Hematopoietic multipotent progenitor cell treated with erythropoietin and hydrocortisone succinate and interleukin-3 and kit ligand, for 8 days (in vitro differentiated cells): ENCODE results near the gene TMCO4.
"Not testable (repeated sequence)": the region's sequence is repeated elsewhere in the genome, so short reads cannot be mapped to it uniquely, and the experiment has no call there.

Source experiments
- DNase-seq: peaks from one replicate; pipeline ENCODE4 v3.0.0-alpha.2; 2015

Gene TMCO4

GRCh38 chr1:19812875-19813642 is 13.3 kb upstream of the TMCO4 start:
- no peak for DNase-seq

DNA sequence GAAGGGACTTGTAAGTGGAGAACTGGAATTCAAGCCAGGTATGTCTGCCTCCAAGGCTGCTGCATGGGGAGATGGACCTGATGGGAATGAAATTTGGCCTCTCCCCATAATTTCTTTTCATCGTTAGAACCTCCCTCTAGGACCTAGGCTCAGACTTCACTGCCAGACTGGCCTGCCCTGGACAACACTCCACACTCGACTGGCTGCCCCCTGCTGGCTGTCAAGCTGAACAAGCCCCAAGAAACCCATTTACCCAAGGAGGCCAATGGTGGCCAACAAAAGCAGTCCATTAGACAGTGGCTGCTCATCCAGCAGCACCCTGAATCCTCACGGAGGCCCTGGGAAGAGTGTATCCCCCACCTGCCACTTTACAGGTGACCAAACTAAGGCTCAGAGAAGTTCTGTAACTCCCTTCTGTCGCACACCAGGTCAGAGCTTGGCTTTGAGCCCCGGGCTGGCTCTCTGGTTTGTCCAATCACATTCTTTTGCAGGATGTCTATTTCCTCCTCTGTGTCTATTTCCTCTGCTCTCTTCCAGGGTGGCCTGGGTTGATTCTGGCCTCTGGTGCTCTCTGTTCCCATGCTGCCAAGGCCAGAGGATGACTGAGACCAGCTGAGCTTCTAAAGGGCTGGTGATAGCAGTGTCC is 11.6 kb upstream of the TMCO4 start:
- DNase-seq: peak; percentile 60

GRCh38 chr1:19809044-19809750 is 9.5 kb upstream of the TMCO4 start:
- no peak for DNase-seq

- DNase-seq: no peak
Observed at GRCh38 chr1:19808351-19808750, 8.6 kb upstream of the TMCO4 start.

GRCh38 chr1:19804831-19805251 is 5.1 kb upstream of the TMCO4 start:
- DNase-seq: no peak

GRCh38 chr1:19802269-19802668 is 2.6 kb upstream of the TMCO4 start:
- no peak for DNase-seq

DNA sequence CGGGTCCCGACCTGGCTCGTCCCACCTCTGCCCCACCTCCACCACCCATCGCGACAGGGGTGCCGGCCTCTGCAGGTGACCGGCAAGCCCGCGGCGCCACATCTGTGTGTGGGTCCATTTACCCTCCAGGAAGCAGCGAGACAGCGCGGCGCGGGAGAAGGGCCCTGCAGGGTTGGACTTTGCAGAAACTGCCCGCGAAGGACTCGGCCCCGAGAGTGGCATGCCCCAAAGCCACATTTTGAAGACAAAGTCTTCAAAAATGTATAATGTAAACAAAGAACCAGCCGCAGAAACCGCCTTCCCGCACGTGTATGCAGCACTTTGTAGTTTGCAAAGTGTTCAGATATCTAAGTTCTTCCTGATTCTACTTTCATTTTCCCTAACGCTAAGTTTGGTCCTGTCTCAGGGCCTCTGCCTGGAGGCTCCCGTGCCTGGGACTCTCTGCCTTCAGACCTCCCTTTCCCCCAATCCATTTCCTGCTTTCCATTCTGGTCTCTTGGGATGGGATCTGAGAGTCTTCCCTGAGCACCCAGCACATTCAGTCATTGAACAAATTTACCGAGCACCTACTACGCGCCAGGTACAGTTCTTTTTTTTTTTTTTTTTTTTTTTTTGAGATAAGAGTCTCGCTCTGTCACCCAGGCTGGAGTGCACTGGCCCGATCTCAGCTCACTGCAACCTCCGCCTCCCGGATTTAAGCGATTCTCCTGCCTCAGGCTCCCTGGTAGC is 524 bp upstream of the TMCO4 start:
- DNase-seq: peak; percentile 60

GRCh38 chr1:19798486-19799229 is 1.1 kb downstream of the TMCO4 start:
- no peak for DNase-seq

- DNase-seq: no peak
Observed at GRCh38 chr1:19797827-19798226, 1.9 kb downstream of the TMCO4 start.

- no peak for DNase-seq
Observed at GRCh38 chr1:19794583-19794982, 5.1 kb downstream of the TMCO4 start.

GRCh38 chr1:19793360-19794046 is 6.2 kb downstream of the TMCO4 start:
- no peak for DNase-seq

DNA sequence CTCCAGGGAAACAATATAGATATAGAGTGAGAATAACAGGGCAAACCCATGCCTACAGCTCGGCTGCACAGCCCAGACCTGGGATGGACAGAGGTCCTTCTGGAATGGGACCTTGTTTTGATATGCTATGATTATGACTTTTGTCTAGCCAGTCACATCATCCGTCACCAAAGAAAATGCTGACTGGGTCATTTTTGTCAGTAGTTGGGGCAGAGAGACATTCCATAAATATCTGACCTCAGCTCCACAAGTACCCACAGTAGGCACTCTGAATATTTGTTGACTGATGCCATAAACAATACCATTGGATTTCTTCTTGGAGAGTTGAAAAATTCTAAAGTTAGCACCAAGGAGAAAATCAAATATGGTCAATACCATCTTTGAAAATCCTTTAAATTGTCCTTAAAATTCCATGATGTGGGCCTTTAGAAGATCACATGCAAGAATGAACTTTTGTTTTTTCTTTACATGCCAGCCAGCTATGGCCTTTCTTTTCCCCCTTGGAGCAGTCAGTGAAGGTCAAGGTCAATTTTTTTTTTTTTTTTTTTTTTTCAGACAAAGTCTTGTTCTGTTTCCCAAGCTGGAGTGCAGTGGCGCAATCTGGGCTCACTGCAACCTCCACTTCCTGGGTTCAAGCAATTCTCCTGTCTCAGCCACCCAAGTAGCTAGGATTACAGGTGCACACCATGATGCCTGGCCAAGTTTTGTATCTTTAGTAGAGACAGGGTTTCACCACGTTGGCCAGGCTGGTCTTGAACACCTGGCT is 7.3 kb downstream of the TMCO4 start:
- no peak for DNase-seq

DNA sequence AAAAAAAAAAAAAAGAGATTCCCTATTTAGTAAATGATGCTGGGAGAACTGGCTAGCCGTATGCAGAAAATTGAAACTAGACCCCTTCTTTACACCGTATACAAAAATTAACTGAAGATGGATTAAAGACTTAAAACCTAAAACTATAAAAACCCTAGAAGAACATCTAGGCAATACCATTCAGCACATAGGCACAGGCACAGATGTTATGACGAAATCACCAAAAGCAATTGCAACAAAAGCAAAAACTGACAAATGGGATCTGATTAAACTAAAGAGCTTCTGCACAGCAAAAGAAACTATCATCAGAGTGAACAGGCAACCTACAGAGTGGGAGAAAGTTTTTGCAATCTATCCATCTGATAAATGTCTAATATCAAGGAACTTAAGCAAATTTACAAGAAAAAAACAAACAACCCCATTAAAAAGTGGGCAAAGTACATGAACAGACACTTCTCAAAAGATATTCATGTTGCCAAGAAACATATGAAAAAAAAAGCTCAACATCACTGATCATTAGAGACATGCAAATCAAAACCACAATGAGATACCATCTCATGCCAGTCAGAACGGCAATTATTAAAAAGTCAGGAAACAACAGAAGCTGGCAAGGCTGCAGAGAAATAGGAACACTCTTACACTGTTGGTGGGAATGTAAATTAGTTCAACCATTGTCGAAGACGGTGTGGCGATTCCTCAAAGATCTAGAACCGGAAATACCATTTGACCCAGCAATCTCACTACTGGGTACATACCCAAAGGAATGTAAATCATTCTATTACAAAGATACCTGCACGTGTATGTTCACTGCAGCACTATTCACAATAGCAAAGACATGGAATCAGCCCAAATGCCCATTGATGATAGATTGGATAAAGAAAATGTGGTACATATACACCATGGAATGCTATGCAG is 9.4 kb downstream of the TMCO4 start:
- not testable (repeated sequence) for DNase-seq

GRCh38 chr1:19786988-19787423 is 12.7 kb downstream of the TMCO4 start:
- DNase-seq: no peak

DNA sequence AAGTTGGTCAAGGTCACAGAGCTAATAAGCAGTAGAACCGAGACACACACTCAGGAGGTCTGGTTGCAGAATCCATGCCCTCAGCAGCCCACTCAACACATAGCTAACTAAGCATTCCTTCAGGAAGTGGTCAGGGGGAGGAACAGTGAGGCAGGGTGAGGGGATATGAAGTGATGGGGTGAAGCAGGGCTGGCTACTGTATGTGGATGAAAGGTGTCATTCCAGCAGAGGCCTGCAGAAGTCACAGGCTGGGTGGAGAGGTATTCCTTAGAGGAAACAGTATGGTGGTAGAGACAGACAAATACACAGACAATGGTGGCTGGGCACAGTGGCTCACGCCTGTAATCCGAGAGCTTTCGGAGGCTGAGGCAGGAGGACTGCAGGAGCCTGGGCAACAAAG is 14.1 kb downstream of the TMCO4 start:
- DNase-seq: no peak

DNA sequence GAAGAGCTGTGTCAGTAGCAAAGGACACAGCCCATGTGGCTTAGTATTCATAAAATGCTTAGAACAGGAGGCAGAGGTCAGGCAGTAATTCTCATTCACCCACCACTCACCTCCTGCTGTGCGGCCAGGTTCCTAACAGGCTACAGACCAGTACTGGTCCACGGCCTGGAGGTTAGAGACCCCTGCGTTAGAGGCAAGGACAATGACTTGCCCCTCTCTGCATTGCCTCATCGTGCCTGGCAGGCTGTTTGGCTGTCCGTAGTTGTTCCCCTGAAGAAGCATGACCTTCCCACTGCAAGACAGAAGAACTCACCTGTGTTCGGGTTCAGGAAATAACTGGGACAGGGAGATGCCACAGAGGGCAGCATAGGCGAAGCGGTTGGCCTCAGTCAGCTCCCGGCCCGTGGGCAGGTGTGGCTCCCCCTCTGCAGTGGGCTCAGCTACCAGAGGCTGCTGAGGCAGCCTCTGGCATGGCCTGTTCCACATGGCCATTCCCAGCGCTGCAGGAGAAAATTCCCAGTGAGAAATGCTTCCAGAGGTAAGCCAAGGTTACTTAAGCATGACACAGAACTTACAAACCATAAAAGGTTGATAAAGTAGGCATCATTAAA is 19.3 kb downstream of the TMCO4 start:
- no peak for DNase-seq

GRCh38 chr1:19776933-19777332 is 22.8 kb downstream of the TMCO4 start:
- no peak for DNase-seq

- DNase-seq: no peak
Observed at GRCh38 chr1:19776287-19776686, 23.4 kb downstream of the TMCO4 start.

DNA sequence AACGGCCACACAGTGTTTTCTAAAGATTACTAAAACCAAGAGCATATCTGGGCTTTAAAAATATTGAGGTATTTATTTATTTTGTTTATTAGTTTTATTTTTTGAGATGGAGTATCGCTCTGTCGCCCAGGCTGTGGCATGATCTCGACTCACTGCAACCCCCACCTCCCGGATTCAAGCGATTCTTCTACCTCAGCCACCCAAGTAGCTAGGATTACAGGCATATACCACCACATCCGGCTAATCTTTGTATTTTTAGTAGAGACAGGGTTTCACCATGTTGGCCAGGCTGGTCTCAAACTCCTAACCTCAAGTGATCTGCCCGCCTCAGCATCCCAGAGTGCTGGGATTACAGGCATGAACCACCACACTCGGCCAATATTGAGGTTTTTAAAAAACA is 23.9 kb downstream of the TMCO4 start:
- no peak for DNase-seq
